GM19467 (cell line): ENCODE data around the gene ONECUT2.

ENCODE experiments used
- ATAC-seq: cut with Tn5 transposase; IDR thresholded peaks from one replicate; pipeline ENCODE4 v1.9.1; 2021; ENCODE audit warnings: mild to moderate bottlenecking, moderate library complexity; ENCODE audit not compliant: unreplicated experiment

Gene ONECUT2

DNA sequence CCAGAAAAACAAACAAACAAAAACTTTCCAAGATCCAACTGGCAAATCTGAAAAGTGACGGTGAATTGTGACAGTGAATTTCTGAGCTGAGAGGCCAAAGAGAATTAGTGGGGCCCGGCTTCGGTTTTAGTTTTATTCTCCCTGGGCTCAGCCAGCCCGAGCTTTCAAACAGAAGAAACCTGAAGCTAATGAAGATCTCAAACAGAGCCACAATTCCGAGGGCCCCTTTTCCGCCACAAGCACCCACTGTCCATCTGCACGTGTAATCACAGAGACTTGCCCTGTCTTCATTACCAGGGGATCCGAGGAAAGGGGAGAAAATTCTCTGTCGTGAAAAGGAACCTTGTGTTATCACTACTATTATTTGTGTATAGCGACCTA, 4.2 kb upstream of the ONECUT2 start:
- ATAC-seq: no peak

DNA sequence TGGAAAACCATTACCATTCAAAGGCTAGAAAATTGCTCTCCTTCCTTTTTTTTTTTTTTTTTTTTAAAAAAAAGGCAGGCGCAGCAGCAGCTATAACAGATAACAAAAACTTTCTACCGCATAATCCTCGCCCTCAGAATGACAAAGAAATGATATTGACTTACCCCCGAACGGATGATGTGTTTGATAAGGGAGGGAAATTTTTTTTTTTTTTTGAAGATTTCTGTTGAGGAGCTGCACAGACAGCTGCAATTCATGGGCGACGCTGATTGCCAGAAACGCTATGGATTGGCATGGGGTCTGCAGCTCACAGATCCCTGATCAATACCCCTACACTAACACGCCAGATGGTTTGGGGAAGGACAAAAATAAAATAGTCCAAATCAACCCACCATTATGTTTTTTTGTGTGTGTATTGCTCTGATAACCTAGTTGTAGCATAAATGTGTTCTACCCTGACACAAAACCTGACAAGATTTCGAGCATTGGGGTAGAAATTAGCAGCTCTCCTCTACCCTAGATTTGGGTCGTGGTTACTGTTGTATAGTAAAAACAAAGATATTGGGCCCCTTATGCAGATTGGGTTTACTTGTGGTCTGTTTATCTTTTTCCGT, 3.6 kb upstream of the ONECUT2 start:
- no peak for ATAC-seq

DNA sequence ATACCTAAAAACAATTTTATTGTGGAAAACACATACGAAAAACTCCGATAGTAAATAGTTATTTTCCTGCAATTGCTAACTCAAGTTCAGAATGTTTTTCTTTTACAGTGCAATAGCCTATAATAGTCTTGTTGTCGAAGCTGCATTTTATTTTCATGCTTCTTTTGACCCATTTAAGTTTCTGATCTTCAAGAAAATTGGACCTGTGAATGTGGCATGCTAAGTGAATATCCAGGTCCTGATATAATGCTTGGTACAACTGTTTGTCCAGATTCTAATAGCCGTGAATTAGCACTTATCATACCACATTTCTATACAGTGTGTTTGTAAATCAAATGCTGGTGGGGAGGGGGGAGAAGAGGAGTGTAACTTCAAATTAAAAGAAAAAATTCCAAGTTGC, 3.0 kb upstream of the ONECUT2 start:
- no peak for ATAC-seq

DNA sequence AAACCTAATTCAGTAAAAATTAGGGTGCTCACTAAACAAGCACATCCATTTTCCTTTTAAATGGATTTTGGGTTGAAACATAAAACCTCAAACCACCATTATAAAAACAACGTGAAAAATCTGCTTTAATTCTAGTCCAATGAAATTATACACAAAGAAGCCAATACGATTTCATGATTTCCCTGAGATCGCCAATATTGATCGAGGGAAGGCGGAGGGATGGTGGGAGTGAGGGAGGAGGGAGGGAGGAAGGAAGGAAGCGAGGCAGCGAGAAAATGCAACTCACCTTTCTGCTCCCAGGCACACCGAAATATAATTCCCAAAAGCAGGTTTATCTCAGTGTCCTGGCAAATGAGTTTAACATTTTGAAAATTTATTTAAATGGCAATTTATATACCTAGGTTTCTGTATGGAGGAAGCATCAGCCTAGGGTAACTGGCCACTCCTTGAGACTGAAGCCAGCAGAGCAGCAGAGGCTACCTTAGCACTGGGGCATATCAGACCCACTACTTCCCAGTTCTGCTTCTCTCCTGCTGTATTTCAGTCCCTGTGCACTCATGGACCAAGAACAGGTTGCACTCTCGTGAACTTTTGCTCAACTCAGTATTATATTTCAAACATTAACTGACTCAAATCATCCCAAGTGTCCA, 2.3 kb upstream of the ONECUT2 start:
- no peak for ATAC-seq

DNA sequence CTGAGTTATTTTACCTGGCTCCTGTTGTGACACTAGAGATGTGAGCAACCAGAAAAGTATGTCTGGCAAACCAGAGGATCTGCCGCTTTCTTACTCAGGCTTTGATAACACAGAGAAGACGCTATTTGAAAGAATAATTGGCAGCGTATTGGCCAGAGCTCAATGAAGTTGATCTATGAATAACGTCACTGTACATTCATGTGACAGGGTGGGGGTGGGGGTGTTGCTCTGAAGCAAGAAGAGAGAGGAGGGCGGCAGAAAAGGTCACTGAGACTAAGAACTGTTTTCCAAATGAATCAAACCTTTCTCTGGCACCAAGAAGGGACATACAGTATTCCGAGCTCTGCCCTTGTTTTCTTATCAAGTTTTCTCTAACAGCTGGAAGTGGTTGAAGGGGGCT, 1.7 kb upstream of the ONECUT2 start:
- ATAC-seq: no peak

DNA sequence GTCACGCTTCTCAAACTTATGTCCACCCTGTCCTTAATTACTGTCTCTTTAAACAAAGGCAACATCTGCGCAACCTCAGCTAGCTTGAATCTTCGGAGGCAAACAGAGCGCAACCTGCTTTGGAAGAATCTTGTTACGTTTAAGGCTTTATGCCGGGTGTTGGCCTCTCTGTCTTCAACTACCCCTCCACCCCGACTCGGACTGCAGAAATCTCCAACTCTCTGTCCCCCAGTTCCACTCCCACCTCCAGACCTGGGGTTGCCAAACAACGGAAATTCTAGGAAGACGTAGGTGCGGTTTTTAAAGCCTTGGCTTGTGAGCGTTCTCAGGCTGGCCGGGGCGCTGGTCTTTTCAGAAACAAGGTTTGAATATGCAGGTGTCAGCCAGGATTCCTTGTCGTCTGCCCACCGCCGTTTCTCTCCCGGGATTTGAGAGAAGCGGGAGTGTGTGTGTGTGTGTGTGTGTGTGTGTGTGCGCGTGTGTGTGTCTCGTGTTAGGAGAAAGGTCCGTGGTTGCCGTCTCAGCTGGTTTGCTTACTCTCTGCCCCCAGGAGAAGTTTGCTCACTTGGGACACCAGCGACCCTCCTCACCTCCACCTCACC, 1.1 kb upstream of the ONECUT2 start:
- ATAC-seq: no peak

DNA sequence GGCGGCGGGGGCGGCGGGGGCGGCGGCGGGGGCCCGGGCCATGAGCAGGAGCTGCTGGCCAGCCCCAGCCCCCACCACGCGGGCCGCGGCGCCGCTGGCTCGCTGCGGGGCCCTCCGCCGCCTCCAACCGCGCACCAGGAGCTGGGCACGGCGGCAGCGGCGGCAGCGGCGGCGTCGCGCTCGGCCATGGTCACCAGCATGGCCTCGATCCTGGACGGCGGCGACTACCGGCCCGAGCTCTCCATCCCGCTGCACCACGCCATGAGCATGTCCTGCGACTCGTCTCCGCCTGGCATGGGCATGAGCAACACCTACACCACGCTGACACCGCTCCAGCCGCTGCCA, 644 bp downstream of the ONECUT2 start:
- ATAC-seq: no peak

DNA sequence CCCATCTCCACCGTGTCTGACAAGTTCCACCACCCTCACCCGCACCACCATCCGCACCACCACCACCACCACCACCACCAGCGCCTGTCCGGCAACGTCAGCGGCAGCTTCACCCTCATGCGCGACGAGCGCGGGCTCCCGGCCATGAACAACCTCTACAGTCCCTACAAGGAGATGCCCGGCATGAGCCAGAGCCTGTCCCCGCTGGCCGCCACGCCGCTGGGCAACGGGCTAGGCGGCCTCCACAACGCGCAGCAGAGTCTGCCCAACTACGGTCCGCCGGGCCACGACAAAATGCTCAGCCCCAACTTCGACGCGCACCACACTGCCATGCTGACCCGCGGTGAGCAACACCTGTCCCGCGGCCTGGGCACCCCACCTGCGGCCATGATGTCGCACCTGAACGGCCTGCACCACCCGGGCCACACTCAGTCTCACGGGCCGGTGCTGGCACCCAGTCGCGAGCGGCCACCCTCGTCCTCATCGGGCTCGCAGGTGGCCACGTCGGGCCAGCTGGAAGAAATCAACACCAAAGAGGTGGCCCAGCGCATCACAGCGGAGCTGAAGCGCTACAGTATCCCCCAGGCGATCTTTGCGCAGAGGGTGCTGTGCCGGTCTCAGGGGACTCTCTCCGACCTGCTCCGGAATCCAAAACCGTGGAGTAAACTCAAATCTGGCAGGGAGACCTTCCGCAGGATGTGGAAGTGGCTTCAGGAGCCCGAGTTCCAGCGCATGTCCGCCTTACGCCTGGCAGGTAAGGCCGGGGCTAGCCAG, 1.2 kb downstream of the ONECUT2 start:
- no peak for ATAC-seq

DNA sequence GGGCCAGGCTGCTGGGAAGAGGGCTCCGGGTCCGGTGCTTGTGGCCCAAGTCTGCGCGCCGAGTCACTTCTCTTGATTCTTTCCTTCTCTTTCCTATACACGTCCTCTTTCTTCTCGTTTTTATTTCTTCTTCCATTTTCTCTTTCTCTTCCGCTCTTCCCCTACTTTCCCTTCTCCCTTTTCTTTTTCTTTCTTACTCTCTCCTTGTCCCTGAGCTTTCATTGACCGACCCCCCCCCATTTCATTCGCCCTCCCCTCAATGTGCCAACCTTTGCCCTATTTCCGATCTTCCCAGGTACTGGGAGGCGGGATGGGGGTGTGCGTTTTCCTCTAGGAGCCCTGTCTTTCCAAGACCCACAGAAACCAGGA, 1.8 kb downstream of the ONECUT2 start:
- no peak for ATAC-seq

DNA sequence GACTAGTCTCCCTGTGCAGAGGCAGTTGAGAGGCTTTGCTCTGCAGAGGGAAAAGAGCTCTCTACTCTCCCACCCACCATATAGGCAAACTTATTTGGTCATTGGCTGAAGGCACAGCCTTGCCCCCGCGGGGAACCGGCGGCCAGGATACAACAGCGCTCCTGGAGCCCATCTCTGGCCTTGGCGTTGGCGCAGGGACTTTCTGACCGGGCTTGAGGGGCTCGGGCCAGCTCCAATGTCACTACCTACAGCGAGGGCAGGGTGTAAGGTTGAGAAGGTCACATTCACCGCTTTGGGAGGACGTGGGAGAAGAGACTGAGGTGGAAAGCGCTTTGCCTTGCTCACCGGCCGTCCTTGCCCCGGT, 2.2 kb downstream of the ONECUT2 start:
- ATAC-seq: no peak

DNA sequence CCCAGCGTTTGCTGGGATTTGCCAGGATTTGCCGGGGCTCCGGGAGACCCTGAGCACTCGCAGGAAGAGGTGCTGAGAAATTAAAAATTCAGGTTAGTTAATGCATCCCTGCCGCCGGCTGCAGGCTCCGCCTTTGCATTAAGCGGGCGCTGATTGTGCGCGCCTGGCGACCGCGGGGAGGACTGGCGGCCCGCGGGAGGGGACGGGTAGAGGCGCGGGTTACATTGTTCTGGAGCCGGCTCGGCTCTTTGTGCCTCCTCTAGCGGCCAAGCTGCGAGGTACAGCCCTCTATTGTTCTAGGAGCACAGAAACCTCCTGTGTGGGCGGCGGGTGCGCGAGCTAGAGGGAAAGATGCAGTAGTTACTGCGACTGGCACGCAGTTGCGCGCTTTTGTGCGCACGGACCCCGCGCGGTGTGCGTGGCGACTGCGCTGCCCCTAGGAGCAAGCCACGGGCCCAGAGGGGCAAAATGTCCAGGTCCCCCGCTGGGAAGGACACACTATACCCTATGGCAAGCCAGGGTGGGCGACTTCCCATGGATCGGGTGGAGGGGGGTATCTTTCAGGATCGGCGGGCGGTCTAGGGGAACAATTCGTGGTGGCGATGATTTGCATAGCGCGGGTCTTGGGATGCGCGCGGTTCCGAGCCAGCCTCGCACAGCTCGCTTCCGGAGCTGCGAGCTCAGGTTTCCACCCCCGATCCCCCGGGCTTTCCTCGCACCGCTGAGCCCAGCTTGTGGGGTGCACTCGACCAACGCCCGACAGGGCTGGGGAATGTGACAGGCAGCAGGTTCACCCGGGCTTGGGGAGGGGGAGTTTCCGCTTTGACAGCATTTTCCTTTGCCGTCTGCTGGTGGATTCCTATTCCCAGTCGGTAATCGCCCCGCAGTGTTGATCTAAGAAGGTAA, 2.8 kb downstream of the ONECUT2 start:
- no peak for ATAC-seq

DNA sequence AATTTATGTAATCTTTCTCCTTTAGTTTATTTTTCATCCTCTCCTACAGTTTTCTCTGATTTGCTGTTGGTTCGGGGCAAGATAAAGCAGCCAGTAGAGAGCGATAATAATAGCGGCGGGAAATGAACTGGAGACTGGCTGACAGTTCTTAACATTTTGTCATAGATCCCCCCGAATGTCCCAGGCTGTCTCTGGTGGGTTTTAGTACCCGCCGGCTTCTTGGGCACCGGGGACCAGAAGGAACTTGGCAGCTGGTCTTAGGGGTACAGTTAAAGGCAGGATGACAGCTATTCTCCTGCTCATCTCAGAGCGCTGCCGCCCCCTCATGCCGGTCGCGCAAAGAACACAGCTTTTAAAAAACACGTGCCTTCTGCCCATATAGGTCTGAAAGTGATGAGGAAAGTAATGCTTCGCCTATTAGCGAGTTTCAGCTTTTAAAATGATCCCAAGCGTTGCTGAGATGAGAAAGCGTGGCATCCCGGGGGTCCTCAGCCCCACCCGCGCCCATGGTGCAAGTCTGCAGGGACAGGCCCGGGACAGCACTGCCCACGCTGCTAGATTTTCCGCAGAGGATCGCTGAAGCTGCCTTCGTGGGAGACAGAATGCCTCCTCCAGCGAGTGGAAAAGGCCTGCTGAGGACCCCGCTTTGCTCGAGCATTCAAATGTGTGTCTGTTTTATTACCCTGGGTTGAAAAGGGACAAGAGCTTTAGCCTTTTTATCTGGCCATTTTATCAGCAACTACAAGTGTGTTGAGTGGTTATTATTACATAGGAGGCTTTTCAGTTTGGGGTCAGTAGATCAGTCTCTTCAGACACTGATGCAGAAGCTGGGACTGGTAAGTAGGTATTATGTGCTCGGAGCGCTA, 3.8 kb downstream of the ONECUT2 start:
- no peak for ATAC-seq

DNA sequence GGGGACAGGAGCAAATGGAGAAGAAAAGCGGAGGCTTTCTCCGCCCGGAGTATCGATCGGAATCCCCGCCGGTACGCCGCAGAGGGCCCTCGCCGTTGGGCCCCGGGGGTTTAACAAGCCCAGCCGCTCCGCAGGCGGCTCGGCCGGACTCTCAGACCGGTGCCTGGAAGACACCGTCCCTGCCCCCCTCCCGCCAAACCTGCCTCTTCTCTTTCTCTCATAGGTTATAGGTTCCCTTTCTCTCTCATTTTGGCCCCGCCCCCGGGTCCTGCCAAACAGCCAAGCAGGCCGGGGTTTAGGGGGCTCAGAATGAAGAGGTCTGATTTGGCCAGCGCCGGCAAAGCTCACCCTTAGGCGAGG, 4.4 kb downstream of the ONECUT2 start:
- ATAC-seq: no peak

DNA sequence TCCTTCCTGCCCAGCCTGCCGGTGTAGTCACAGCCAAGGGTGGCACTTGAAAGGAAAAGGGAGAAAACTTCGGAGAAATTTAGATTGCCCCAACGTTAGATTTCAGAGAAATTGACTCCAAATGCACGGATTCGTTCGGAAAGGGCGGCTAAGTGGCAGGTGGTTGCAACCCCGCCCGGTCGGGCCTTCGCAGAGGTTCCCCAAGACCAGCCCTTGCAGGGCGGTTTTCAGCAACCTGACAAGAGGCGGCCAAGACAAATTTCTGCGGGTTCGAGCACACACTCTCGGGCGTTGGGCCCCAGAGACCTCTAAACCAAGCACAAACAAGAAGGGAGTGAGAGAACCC, 4.8 kb downstream of the ONECUT2 start:
- ATAC-seq: no peak

DNA sequence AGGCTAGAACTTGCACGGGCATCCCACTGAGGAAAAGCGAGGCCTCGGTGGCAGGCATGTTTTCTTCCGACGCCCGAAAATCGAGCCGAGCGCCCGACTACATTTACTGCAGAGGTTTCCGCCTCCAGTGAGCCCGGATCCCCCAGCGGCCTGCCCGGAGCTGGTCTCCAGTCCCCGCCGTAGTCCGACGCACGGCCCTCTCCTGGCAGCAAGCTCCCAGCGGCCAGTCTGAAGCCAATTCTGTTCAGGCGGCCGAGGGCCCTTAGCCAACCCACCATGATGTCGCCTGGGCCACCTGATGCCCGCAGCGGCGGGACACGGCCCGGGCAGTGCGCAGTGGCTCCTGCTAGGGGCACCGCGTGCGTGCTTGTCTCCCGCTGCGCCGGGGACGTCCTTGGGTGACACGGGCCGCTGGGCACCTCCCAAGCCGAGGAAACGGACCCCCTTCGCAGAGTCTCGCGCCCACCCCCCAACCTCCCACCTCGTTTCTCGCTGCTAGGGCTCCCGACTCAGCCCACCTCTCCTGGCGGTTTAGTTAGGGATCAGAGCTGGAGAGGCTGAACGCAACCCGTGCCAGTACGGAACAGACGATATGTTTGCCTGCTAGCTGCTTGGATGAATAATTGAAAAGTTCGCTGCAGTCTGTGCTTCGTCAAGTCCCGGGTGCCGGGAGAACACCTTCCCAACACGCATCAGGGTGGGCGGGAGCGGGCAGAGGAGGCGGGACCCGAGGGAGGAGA, 5.3 kb downstream of the ONECUT2 start:
- no peak for ATAC-seq

DNA sequence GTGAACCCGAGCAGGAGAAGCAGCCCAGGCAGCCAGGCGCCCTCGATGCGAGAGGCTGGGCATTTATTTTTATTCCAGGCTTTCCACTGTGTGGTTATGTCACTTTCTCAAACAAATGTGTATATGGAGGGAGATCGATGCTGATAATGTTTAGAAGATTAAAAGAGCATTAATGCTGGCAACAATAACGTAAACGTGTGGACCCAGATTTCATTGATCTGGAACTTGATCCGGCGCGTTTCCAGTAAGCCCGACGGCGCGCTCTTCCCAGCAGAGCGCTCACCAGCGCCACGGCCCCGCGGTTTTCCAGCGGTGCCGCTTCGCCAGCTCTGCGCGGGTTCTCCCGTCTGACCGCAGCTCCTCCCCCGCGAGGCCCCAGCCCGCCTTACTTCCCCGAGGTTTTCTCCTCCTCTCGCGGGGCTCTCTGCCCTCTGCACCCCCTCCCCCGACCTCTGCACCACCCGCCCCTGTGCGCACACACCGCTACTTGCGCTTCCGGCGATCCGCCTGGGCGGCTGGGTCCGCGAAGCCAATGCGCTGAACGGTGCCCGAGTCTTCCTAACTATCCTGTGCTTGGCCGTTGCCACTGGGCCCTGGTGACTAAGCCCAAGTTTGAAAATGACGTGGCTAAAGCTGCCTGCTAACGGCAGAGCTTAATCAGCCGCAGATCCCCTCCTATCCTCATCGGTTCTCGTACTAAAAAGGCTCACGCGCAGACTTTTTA, 6.1 kb downstream of the ONECUT2 start:
- ATAC-seq: no peak

DNA sequence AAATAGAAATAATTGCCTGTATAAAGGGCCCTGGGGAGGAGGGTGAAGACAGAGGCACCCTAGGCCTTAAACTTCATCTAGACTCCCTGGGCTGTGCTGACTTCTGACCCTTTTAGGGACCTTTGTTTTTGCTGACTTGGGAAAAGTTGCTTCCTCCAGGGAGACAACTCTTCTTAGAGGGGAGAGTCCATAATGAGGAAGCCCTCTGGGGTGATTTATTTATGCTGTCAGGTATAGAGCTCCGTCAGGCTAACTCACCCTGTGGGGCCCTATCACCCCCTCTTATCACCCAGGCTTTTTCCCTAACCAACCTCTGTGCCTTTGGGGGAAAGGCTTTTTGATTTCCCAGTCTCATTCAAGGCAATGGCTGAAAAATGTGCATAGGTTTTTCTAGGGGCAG, 8.1 kb downstream of the ONECUT2 start:
- no peak for ATAC-seq

DNA sequence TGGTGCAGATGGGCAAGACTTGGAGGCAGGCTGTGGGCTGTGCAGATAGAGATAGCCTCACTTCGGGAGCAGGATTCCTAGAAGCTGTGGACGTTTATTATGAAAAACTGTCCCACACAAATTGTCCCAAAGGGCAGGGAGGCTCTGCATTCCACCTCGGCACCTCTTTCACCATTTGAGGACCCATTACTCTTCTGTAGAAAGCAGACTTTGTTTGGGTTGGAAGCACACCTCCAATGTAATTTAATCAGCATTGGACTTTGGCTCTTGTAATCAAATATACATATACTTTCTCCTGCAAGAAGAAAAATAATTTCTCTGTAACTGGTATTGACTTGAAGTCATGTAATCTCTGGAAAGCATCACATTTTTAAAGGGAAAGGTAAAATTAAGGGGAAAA, 8.5 kb downstream of the ONECUT2 start:
- ATAC-seq: no peak

DNA sequence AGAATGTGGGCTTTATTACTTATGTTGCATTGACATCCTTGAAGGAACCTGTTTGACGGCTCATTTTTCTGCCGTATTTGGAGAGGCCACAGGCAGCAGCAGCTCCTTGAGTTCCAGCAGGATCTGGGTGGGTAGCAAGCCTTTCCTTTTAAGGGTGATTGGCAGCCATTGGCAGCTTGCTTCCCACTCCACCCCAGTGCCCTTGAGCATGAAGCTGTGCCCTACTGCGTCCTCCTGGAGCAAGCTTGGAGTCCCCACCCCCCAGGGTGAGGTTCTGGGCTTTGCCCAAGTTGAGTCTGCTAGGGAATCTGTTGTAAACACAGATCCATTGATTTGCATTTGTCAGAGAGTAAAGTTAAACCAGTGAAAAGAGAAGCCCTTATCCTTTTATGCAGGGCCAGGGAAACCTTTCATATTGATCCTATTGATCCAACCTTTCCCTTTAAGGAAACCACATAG, 9.2 kb downstream of the ONECUT2 start:
- ATAC-seq: no peak
